HG02852 (cell line): ENCODE results near the gene ST8SIA5.

Source experiments
- ATAC-seq: cut with Tn5 transposase; IDR thresholded peaks from one replicate; pipeline ENCODE4 v1.9.1; 2021; ENCODE audit warnings: mild to moderate bottlenecking, moderate library complexity; ENCODE audit not compliant: unreplicated experiment

ST8SIA5 gene

DNA sequence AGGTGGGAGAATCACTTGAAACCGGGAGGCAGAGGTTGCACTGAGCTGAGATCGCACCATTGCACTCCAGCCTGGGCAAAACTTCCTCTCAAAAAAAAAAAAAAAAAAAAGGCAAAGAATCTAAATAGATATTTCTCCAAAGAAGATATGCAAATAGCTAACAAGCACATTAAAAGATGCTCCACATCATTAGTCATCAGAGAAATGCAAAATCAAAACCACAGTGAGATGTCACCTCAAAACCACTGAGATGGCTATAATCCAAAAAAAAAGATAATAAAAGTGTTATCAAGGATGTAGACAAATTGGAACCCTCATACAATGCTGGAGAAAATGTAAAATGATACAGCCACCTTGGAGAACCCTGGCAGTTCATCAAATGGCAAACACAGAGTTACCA lies 8.4 kb downstream of the ST8SIA5 start:
- no peak for ATAC-seq

DNA sequence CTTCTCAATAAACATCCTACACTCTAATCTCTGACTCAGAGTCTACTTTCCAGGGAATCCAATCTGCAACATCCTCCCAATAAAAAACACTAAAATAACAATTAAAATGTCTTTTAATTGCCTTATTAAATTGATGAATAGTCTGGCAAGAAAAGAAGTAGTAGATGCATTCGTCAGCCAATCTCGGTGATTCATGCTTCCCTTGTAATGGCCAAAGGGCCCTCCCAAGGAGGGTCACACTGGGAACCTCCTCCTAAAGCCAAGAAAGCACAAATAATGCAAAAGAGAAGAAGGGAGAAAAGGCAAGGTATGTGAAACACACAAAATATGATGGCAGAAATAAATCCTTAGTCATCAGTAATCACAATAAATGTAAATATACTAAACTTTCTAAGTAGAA lies 16.8 kb downstream of the ST8SIA5 start:
- no peak for ATAC-seq

DNA sequence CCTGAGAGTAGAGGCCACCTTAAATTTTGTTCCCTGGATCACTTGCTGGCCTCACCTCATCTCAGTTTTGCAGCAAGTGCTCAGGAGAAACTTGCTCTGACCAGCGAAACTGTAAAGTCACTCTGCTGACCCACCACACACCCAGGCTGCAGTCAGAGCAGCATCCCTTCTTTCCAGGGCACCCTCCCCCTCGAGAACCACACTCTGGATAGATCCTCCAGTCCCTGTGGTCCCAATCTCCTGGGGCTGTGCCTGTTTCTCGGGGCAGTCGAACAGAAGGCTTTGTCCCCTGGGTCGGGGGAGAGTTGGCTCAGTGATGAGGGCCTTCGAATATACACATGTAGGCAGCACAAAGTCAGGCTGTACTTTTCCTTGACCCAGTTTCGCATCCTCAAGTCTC lies 18.4 kb downstream of the ST8SIA5 start:
- no peak for ATAC-seq

DNA sequence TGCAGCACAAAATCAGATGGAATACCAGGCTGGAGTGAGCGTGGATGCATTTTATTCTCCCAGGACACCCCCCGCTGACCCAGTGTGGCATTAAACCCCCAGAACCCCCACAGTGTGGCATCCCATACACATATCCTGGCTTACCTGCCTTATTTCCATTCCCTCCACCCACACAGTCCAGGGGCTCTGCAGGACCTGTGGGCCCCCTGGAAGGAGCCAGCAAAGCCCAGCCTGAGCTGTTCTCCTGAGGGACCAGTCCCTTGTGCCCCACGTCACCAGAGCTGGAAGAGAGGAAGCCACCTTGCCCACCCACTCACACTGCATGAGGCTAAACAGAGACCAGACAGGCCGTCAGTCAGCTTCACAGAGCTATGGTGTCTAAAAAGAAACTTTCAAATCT lies 20.1 kb downstream of the ST8SIA5 start:
- no peak for ATAC-seq

DNA sequence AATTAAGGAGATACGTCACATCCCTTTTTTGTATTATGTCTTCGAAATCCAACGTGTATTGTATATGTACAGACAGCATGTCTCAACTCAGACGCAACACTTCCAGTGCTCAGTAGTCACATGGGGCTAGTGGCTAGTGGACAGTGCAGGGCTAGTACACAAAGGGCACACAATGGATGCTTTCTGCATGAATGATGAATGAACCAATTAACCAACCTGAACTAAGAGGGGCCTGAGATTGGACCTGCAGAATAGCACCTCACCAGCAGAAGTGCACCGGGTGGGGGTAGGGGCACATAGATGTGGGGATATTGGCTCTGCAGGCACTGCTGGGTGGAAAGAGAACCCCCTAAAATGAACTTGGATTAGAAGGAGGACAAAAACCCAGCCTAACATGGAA lies 20.7 kb downstream of the ST8SIA5 start:
- no peak for ATAC-seq

DNA sequence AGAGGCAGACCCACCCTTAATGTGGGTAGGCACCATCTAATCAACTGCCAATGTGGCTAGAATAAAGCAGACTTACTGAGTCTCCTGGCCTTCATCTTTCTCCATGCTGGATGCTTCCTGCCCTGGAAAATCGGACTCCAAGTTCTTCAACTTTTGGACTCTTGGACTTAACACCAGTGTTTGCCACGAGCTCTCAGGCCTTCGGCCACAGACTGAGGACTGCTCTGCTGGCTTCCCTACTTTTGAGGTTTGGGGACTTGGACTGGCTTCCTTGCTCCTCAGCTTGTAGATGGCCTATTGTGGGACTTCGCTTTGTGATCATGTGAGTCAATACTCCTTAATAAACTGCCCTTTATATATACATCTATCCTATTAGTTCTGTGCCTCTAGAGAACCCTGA lies 21.9 kb downstream of the ST8SIA5 start:
- no peak for ATAC-seq

DNA sequence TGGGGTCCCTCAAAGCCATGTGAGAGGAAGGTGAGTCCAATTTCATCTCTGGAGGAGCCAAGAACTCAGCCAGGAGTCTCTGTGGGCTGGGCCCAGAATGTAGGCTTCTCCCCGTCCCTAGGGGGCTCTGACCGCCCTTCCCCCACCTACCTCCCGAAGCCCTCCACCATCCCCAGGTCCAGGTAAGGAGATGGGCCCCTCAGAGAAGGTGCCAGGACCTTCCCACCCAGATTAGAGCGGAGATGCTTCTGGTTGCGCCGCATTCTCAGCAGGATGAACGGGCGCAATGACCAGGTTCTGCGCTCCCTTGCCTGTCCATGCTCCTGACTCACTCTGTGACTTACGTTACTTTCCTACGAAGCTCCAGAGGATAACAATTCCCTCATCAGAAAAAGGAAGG lies 23.0 kb downstream of the ST8SIA5 start:
- ATAC-seq, result no peak

DNA sequence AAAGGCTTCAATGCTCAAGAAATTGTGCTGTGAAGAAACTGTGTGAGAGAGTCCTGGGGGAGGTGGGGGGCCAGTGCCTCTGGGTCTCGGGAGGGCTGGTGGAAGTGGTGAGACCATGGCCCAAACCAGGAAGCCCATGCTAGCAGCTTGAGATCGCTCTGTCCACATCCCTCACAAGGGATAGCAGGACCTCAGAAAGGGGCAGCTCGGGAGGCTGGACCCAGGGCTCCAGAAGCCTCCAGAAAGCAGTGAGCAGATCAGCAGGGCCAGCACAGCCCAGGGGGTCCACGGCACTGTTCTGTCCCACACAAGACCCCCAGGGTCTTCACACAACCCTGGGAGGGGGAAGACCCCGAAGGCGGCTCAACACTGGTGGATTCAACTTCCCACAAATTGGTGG lies 24.1 kb downstream of the ST8SIA5 start:
- ATAC-seq, result no peak

DNA sequence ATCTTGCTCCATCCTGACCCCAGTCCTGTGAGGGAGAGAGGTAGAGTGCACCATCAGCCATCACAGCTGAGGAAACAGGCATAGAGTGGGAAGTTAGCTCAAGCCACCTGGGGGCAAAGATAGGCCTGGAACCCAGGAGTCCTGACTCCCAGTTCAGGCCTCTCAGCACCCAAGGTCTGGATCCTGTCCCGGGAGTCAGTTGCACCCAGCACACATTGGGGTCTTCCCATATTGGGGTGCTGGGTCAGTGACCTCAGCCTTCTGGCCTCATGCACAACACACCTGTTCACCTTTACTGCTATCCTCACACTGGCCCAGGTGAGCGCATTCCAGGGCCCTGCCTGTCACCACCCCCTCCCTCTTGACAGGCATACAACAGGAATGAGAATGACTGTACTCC lies 24.7 kb downstream of the ST8SIA5 start:
- no peak for ATAC-seq

DNA sequence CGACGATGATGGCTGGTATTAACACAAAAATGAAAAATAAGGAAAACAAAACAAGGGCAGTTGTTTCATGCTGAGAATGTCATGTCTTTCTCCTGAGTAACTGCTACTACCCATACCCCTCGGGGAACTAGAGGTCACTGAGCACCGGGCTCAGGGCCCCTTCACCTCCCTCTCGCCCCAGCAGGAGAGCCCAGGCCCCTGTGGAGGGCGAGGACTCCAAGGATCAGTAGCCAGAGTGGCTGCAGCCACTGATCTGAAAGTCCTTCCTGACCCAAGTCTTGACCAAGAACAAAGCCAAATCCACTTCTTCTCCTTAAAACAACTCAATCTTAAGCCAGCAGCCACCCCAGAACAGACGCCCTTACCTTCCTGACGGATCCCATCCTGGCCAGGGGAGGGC lies 25.5 kb downstream of the ST8SIA5 start:
- ATAC-seq, result no peak

DNA sequence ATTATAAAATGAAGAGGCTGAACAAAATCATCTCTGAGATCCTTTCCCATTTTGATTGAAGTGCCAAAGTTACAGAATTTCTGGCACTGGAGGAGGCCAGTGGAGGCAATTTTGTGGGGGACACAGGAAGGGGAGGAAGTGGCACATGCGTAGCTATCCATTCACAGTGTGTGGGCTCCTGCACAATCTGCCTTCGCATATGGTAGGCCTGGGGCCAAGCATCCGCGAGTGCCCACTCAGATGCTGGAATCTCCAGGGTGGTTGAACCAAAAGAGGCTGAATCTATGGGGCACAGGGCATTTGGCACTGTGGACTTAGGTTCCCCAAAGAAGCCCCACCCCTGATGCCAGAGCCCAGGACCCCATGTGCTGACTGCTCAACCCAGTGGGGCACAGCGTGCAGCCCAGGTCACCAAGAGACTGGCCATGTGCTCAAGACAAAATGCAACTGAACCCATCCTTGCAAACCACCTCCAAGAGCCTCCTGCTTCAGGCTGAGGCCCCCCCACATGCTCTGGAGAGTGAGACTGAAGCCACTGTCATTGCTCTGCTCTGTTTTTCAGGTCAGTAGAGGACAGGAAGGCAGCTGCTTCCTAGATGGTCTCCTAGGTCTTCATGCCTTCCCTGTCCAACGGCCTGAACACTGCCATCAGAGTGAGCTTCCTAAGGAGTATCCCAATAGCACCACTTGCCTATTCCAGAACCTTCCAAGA lies 28.5 kb downstream of the ST8SIA5 start:
- no peak for ATAC-seq

DNA sequence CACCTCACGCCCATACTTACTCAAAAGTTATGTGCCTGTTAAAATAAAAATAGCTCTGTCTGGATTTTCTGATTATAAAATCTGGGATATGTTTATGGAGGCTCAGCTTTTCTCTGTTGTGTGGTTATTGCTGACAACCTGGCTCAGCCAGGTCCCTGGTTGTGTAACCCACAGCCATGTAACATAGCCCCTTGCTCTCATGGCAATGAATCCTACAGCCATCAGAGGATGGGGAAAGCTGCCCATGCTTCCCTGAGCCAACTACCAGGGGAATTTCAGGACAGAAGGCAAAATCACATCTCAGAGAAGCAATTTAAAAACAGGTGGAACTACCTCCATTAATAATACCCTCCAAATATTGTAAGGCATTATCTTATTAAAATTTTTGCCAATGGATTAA lies 29.7 kb downstream of the ST8SIA5 start:
- no peak for ATAC-seq

DNA sequence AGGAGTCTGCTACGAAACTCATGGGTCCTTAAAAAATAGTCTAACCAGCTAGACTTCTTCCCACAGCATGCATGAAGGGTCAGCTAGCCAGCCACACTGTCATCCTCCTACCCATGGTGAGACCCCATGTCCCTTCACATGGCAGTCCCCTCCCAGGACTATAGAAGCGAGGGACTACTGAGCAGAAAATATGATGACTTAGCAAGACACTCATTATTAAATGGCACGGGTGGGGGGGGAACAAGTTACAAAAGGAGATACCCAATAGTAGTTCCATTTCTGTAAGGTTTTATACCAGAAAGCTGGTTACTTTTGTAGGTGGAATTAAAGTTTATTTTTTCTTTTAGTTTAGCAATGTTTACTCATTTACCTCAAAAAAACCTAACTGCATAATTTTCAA lies 31.5 kb downstream of the ST8SIA5 start:
- ATAC-seq, result no peak

DNA sequence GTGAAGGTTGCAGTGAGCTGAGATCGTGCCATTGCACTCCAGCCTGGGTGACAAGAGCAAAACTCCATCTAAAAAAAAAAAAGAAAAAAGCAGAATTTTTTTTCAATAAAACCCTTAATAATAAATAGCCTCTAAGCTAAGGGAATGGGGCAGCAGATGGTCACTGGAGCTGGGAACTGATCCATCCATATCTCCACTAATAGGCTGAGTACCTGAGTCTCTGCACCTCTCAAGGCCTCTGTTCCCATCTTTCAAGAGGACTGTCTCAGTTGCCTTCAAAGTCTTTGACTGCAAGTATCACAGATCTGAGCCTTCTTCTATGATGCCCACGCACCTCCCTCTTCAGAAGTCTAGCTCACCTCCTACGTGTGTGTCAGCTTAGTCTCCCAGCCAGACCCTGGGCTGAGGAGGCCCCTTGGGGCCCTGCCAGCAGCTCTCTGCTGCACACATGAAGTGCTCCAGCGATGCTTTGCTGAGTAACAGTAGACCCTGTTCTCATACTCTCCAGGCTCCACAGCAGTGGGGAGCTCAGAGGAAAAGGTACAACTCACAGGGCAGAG lies 32.9 kb downstream of the ST8SIA5 start:
- ATAC-seq, result no peak

DNA sequence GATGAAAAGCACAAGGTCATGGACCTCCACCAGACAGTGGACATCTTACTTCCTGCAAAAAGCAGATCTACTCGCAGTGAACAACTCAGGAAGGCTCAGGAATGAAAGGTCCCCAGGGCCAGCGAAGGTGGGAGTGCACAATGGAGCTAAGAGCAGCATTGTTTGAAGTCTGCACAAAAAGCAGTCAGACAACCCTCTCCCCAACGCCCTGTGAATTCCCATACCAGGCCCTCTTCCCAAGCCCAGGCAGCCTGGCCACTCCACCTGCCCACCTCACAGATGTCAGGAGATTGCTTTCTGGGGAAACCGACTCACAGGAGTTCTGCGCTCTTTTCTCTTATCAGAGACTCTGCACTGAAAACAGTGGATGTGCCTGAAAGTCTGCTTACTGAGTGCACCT lies 34.8 kb downstream of the ST8SIA5 start:
- ATAC-seq, result no peak

DNA sequence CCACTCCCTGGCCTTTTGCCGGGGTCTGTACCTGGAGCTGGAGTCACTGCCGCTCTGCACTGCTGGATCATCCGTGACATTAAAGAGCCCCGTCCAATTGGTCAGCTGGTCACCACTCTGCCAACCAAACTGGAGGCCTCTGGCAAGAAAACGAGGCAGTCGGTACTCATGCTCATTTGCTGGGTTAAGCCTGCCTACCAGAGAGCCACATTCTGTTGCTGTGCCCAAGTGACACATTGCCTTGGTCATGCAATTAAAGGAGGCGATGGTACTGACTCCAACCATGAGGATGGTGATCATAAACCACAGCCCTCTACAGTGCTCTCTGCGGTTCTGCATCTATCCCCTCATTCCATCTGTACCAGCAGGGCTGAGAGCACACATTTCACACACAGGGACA lies 35.5 kb downstream of the ST8SIA5 start:
- no peak for ATAC-seq

DNA sequence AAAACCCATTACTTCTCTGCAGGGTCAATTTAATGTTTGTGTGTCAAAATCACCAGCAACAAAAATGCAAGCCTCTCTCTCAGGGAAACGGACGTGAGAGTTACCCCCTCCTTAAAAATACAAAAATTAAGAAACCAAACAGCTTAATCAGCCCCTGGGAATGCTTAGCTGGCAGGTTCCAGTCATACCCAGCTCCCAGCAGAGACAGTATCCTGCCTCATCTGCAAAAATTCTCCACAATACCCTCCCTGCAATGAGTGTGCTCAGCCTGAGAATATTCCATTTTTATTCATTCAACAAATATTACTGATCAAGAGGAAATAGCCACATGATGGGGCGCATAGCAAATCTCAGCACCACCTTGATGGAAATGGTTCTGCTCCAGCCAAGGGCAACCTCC lies 36.3 kb downstream of the ST8SIA5 start:
- ATAC-seq, result no peak

DNA sequence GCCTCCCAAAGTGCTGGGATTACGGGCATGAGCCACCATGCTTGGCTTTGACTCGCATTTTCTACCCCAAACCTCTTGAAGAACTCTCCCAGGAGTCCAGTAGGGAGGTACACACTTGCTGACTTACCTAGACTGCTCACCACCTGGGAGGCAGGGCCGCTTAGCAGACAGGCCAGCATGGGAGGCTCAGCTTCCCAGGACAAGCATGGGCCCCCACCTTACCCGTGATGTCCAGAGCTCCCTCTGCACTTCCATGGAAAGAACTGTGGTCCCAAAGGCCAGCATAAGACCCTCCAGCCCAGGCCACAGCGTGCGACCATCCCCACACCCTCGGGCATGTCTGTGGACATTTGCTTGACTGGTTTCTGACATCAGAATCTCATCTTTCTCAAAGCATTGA lies 36.8 kb downstream of the ST8SIA5 start:
- no peak for ATAC-seq

DNA sequence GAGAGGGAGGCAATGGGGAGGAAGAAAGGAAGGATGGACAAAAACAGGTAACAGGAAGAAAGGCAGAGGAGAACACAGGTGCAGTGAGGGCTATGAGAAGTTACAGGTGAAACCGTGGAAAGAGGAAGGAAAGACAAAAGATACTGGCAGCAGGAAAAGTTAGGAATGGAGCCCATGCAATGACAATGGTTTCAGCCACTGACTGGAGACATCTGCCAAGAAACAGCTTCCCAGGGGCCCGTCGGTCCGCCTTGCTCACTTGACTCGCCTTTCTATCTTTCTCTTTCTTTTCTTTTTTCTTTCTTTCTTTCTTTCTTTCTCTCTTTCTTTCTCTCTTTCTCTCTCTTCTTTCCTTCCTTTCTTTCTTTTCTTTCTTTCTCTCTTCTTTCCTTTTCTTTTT lies 37.5 kb downstream of the ST8SIA5 start:
- no peak for ATAC-seq

DNA sequence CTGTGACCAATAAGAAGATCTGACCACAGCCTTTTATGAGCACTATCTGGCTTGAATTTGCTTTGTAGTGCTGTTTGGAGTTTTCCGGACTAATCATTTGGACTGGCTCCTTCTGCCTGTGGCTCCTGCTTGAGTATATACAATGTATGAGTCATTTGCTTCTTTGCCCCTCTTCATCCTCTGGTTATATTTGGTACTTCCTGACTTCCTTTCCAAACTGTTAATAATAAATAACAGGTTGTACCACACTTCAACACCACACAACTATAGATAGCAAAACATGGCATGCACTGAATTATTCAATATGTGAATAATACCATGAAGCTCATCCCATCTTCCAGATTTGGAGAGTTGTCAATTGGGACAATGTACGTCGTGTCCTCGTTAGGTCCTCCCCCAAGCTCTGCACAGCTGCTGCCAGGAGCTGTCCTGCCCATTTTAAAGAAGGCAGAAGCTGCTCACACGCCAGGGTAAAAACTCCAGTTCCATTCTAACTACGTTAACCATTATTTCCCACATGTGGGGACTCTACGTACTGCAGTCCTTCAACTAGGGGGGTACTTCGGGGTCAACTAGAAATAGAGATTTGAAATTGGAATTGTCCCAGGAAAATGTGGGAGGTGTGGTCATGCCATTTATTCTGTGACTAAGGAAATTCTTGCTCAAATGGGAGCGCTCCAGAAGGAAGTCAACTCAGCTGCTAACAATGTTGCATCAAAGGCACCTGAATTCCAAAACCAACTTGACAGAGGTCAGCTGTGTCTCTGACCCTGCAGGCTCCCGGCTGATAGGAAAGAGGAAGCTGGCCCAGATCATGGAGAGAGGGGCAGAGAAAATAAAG lies 38.1 kb downstream of the ST8SIA5 start:
- ATAC-seq, result no peak

DNA sequence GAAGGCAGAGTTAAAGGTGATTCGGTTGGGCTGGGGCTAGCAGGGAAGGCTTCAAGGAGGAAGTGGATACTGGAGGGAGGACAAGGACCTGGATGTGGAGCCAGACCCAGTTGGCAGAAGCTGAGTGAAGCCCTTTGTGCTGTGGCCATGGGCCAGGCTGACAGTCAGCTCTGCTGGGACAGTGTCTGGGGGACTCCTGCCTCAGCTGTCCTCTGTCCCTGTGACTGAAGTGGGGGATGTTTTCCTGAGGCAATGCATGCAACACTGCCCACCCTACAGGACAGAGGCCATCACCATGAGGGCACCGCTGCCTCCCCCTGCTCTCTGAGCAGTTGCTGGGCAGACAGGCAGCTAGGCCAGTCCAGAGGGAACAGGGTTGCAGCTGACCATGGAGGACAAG lies 40.0 kb downstream of the ST8SIA5 start:
- ATAC-seq, result no peak

DNA sequence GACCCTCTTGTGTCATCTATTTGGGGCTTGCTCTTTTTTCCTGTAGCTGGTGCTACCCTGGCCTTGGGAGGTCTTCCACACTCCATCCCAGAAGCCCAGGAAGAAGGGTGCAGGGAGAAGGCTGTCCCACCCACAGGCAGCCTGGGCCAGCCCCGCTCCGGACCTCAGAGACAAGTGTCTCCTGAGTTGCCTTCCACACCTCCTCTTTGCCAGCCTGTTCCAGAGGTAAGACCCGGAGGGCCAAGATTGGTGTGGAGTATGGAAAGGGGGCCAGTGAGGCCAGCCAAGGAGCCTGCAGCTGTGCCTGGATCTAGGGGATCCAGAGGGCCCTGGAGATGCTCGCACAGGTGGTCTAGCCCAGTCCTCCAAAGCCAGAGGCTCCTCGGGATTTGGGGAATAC lies 40.5 kb downstream of the ST8SIA5 start:
- ATAC-seq, result no peak
